ENCODE data around the gene SPN. TPM values are rescaled to one million over a fixed set of nuclear protein-coding genes. Genes with fewer than 3 reads are reported as not detected.

The SPN gene
- total and polyA plus RNA-seq, 2 donors (not counting 3 experiments of a cell fraction or from before 2014, with no cell fraction given): not detected

DNA sequence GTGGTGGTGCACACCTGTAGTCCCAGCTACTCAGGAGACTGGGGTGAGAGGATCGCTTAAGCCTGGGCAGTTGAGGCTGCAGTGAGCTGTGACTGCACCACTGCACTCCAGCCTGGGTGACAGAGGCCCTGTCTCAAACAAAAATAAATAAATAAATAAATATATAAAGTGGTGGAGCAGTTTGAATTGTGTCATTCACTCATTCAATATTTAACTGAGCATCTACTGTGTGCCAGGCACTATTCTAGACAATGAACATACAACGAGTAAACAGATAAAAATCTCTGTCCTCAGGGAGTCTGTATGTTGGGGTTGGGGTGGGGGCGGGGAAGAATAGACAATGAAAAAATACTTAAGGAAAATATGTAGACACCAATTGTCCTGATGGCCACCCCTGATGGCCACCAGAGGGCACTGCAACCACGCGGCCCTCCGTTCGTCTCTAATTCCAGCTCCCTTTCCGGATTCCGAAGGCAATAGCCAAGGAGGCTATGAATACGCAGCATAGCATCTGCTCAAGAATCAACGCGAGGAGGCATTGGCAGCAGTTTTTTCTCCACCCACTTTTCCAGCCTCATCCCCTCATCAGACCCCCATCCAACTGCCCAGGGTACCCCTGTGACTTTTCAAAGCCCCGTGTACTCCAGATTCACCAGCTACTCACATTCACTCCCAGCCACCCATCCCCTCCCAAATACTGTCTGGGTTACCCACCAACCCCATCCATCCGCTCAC, 37.4 kb downstream of the SPN start:
- Histone ChIP-seq H3K9me3 (replicated peaks; ENCODE audit: control insufficient read depth, insufficient read depth, low read length) (no peaks in the 10 kb centered on the region), H3K27ac (ENCODE audit: insufficient read depth, low read depth, low read length) (no peak overlapping the region), H3K4me3 (replicated peaks in 1 of 3; ENCODE audit: insufficient read depth in 1 of 3, low read depth in 1 of 3, low read length in 3 of 3) (no peak overlapping the region), H3K36me3 (ENCODE audit: control insufficient read depth in 2 of 2, extremely low read depth in 1 of 2, insufficient read depth in 2 of 2, low read length in 2 of 2) (no peaks in the 10 kb centered on the region), H2AFZ (ENCODE audit: low read depth, low read length) (no peak overlapping the region), H3K4me2 (ENCODE audit: insufficient read depth, low read length) (no peak overlapping the region), H3K9ac (replicated peaks; ENCODE audit: extremely low read depth, insufficient read depth, low read length) (no peak overlapping the region), H3K4me1 (ENCODE audit: control insufficient read depth, extremely low read depth, insufficient read depth, low read length) (peaks cover 5% of the 10 kb centered on the region), H3K79me2 (ENCODE audit: control insufficient read depth, insufficient read depth, low read length) (no peaks in the 10 kb centered on the region), H4K20me1 (replicated peaks; ENCODE audit: control insufficient read depth, extremely low read depth, insufficient read depth, low read length) (no peaks in the 10 kb centered on the region), H3K27me3 (ENCODE audit: control insufficient read depth in 2 of 2, insufficient read depth in 2 of 2, low read length in 2 of 2) (peaks cover 0 to 1% of the 10 kb centered on the region in 2 experiments), H3K9me1 (replicated peaks; ENCODE audit: control insufficient read depth, extremely low read depth, insufficient read depth, low read length) (no peaks in the 10 kb centered on the region)
- intact Hi-C loops (cut with micrococcal nuclease) (loop anchor here (1.0 to 5.0 kb wide), 8 partner anchors 21 to 332 kb away; partner anchors contain the start of genes KIF22 and MAZ), dilution Hi-C loops (cut with MboI; ENCODE audit: extremely low pct_ligation_motif_present, low sequenced_read_pairs) (no loop called here)
- BruUV-seq (replicated peaks): no TSS peak
- ChIA-PET CTCF (interaction anchor here (0.6 to 5.3 kb wide), 48 partner anchors 9 to 760 kb away, joined by 3 to 92 read pairs (median 4); partner anchors contain the start of genes ASPHD1, C16orf92, KCTD13 and KIF22), POLR2A (no interaction called here)
- peak; percentile 92 for DNase-seq (ENCODE audit: low read depth, low spot score)
- FAIRE-seq: peak; percentile 92
- peak; percentile 82 to 85 for TF ChIP-seq CTCF (IDR thresholded peaks at IDR 0.05; ENCODE audit: extremely low read depth in 1 of 2, insufficient read depth in 1 of 2, low read depth in 1 of 2, low read length in 2 of 2)
- TF ChIP-seq POLR2A (IDR thresholded peaks at IDR 0.05; ENCODE audit: low read depth, low read length): no peak

- H4K20me1 ChIP-seq (replicated peaks; ENCODE audit: control insufficient read depth, extremely low read depth, insufficient read depth, low read length): no peaks in the 10 kb centered on the region
- ChIA-PET POLR2A (no interaction called here), CTCF (interaction anchor here (0.7 to 5.3 kb wide), 21 partner anchors 9 to 354 kb away, joined by 3 to 92 read pairs (median 10); partner anchors contain the start of genes KIF22, PAGR1, PRRT2 and TLCD3B)
- no peaks in the 10 kb centered on the region for H3K79me2 ChIP-seq (ENCODE audit: control insufficient read depth, insufficient read depth, low read length)
- H3K4me1 ChIP-seq (ENCODE audit: control insufficient read depth, extremely low read depth, insufficient read depth, low read length): peaks cover 5% of the 10 kb centered on the region
- dilution Hi-C loops (cut with MboI; ENCODE audit: extremely low pct_ligation_motif_present, low sequenced_read_pairs): no loop called here
- no peak for TF ChIP-seq FOS (IDR thresholded peaks at IDR 0.05; ENCODE audit: borderline replicate concordance, insufficient read depth, low read length)
- no peak for TF ChIP-seq MYC (IDR thresholded peaks at IDR 0.05; ENCODE audit: low read depth, low read length)
- no peak for TF ChIP-seq CTCF (IDR thresholded peaks at IDR 0.05; ENCODE audit: extremely low read depth in 1 of 2, insufficient read depth in 1 of 2, low read depth in 1 of 2, low read length in 2 of 2)
- TF ChIP-seq GATA2 (IDR thresholded peaks at IDR 0.05; ENCODE audit: insufficient read depth, insufficient read length, low read depth, low read length): no peak
- TF ChIP-seq MAX (IDR thresholded peaks at IDR 0.05; ENCODE audit: insufficient read depth, insufficient read length): no peak
- no peak for TF ChIP-seq EZH2 (IDR thresholded peaks at IDR 0.05; ENCODE audit: borderline replicate concordance, low read depth, low read length, severe bottlenecking)
- TF ChIP-seq POLR2AphosphoS5 (IDR thresholded peaks at IDR 0.05; ENCODE audit: insufficient read depth, low read depth, low read length): no peak
- TF ChIP-seq JUN (IDR thresholded peaks at IDR 0.05; ENCODE audit: borderline replicate concordance, insufficient read depth, insufficient read length, low read depth): no peak
- H3K27ac ChIP-seq (ENCODE audit: insufficient read depth, low read depth, low read length): no peak overlapping the region
- H2AFZ ChIP-seq (ENCODE audit: low read depth, low read length): no peak overlapping the region
- no peak overlapping the region for H3K4me2 ChIP-seq (ENCODE audit: insufficient read depth, low read length)
- no peaks in the 10 kb centered on the region for H3K36me3 ChIP-seq (ENCODE audit: control insufficient read depth in 2 of 2, extremely low read depth in 1 of 2, insufficient read depth in 2 of 2, low read length in 2 of 2)
- H3K4me3 ChIP-seq (replicated peaks in 1 of 3; ENCODE audit: insufficient read depth in 1 of 3, low read depth in 1 of 3, low read length in 3 of 3): no peak overlapping the region
- H3K9ac ChIP-seq (replicated peaks; ENCODE audit: extremely low read depth, insufficient read depth, low read length): no peak overlapping the region
- H3K9me3 ChIP-seq (replicated peaks; ENCODE audit: control insufficient read depth, insufficient read depth, low read length): no peaks in the 10 kb centered on the region
- FAIRE-seq: no peak
- no peak for DNase-seq (ENCODE audit: low read depth, low spot score)
- peaks cover 0 to 1% of the 10 kb centered on the region in 2 experiments for H3K27me3 ChIP-seq (ENCODE audit: control insufficient read depth in 2 of 2, insufficient read depth in 2 of 2, low read length in 2 of 2)
- H3K9me1 ChIP-seq (replicated peaks; ENCODE audit: control insufficient read depth, extremely low read depth, insufficient read depth, low read length): no peaks in the 10 kb centered on the region
- no TSS peak for BruUV-seq (replicated peaks)
- intact Hi-C loops (cut with micrococcal nuclease): loop anchor here (2.0 to 5.0 kb wide), 2 partner anchors 90 to 106 kb away; partner anchors contain the start of genes KIF22 and MAZ
These were observed 38.1 kb downstream of the SPN start for GRCh38 chr16:29701214-29701555.
